Prostate gland (tissue), 2 donors: ENCODE results near the gene PARG.

Source experiments
- POLR2A ChIP-seq: fragments of 450-650 bp; IDR thresholded peaks from one replicate; pipeline ENCODE4 v1.6.1; 2016; ENCODE audit warnings: antibody characterized with exemption, mild to moderate bottlenecking
- POLR2AphosphoS5 ChIP-seq: sonication (generic); formaldehyde crosslinking; IDR thresholded peaks from one replicate; pipeline ENCODE4 v1.6.1; 2017; ENCODE audit warnings: antibody characterized with exemption
- TF ChIP-seq, protein P1 (sequence below), 4 experiments: fragments of 200-600 bp in 2 of 4; fragments of 450-650 bp in 2 of 4; sonication (generic) in 2 of 4; IDR thresholded peaks; 1 replicate in 3 of 4; 2 replicates in 1 of 4; pipeline ENCODE4 v1.5.1; 2016 to 2019; ENCODE audit warnings: antibody characterized with exemption in 4 of 4, mild to moderate bottlenecking in 2 of 4, moderate library complexity in 2 of 4

DNA sequence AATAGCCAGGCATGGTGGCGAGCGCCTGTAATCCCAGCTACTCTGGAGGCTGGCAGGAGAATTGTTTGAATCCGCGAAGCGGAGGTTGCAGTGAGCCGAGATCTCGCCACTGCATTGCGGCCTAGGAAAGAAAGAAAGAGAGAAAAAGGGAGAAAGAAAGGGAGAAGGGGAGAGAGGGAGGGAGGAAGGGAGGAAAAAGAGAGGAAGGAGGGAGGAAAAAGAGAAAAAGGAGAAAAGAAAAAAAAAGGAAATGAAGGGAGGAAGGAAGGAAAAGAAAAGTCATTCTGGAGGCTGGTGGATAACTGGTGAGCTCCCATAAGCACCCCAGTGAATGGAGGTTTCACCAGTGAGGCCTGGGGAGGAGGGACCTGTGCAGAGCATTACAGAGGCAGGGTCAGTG lies 172.1 kb downstream of the PARG start:
- TF ChIP-seq POLR2A, result no peak
- TF ChIP-seq, protein P1, sequence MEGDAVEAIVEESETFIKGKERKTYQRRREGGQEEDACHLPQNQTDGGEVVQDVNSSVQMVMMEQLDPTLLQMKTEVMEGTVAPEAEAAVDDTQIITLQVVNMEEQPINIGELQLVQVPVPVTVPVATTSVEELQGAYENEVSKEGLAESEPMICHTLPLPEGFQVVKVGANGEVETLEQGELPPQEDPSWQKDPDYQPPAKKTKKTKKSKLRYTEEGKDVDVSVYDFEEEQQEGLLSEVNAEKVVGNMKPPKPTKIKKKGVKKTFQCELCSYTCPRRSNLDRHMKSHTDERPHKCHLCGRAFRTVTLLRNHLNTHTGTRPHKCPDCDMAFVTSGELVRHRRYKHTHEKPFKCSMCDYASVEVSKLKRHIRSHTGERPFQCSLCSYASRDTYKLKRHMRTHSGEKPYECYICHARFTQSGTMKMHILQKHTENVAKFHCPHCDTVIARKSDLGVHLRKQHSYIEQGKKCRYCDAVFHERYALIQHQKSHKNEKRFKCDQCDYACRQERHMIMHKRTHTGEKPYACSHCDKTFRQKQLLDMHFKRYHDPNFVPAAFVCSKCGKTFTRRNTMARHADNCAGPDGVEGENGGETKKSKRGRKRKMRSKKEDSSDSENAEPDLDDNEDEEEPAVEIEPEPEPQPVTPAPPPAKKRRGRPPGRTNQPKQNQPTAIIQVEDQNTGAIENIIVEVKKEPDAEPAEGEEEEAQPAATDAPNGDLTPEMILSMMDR (IDR thresholded peaks at IDR 0.05), result no peak
- no peak for TF ChIP-seq POLR2AphosphoS5
